Activated CD8-positive, alpha-beta T cell treated with anti-CD3 and anti-CD28 coated beads for 36 hours (primary cell): ENCODE data around the gene SETBP1. TPM values are rescaled to one million over a fixed set of nuclear protein-coding genes. Genes with fewer than 3 reads are reported as not detected.
A peak's percentile ranks its signal among the peaks of the same experiment; 100 is the strongest.

Source experiments
- ATAC-seq: fragments of 200-7000 bp; cut with Tn5 transposase; one replicate; pipeline ENCODE4 v1.10.0; 2021; ENCODE audit warnings: mild to moderate bottlenecking, moderate library complexity
- CTCF ChIA-PET: fragments of 350-600 bp; sonication (Branson Sonifier 250); formaldehyde crosslinking; loops from one replicate; lab custom pipeline; 2021; ENCODE audit warnings: antibody characterized with exemption; lab: Charles Lee
- POLR2A ChIA-PET: fragments of 350-600 bp; sonication (Branson Sonifier 250); formaldehyde crosslinking; loops from one replicate; lab custom pipeline; 2021; ENCODE audit warnings: antibody characterized with exemption; lab: Charles Lee
- DNase-seq: peaks from one replicate; pipeline ENCODE4 v3.0.0-alpha.2; 2020
- H3K27ac Mint-ChIP-seq: one replicate; pipeline ENCODE4 v1.8.0; 2021; ENCODE audit warnings: mild to moderate bottlenecking, mixed read lengths
- H3K27me3 Mint-ChIP-seq: one replicate; pipeline ENCODE4 v1.8.0; 2021; ENCODE audit warnings: mixed read lengths
- H3K36me3 Mint-ChIP-seq: one replicate; pipeline ENCODE4 v1.8.0; 2021; ENCODE audit warnings: low read depth, mixed read lengths
- H3K4me1 Mint-ChIP-seq: one replicate; pipeline ENCODE4 v1.8.0; 2021; ENCODE audit warnings: low read depth, mixed read lengths
- H3K4me3 Mint-ChIP-seq: one replicate; pipeline ENCODE4 v1.8.0; 2021; ENCODE audit warnings: mild to moderate bottlenecking, moderate library complexity, mixed read lengths
- H3K9me3 Mint-ChIP-seq: one replicate; pipeline ENCODE4 v1.8.0; 2021; ENCODE audit warnings: mixed read lengths
- intact Hi-C: fragments of 100-400 bp; cut with micrococcal nuclease; formaldehyde crosslinking; loops from one replicate; pipeline ENCODE4 v1.10.0; 2022
- total RNA-seq, 2 experiments: library from RNA; stranded (reverse); gene quantifications; one replicate each; pipeline ENCODE4 v1.2.3, GENCODE V29; 2021
- TF ChIP-seq, protein P1 (sequence below): fragments of 200-600 bp; IDR thresholded peaks from one replicate; pipeline ENCODE4 v1.8.0; 2022; ENCODE audit warnings: antibody characterized with exemption, mild to moderate bottlenecking

SETBP1 gene
- total RNA-seq, 2 experiments from 2014 or later = 10.2 to 10.4 TPM

DNA sequence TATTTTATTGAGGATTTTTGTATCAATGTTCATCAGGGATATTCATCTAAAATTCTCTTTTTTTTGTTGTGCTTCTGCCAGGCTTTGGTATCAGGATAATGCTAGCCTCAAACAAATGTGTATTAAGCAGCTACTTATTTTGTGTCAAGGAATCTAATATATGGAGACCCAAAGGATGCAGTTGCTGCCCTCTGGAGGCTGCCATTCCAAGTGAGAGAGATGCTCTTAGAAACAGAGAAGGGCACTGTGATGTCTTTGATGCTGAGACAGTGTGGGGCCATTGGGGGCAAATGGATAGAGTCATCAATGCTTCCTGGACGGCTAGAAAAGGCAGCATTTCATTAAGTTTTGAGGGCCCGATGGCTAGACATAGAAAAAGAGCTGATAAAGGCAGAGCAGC, 292.6 kb downstream of the SETBP1 start:
- no peaks in the 10 kb centered on the region for H3K4me1 Mint-ChIP-seq
- TF ChIP-seq, protein P1, sequence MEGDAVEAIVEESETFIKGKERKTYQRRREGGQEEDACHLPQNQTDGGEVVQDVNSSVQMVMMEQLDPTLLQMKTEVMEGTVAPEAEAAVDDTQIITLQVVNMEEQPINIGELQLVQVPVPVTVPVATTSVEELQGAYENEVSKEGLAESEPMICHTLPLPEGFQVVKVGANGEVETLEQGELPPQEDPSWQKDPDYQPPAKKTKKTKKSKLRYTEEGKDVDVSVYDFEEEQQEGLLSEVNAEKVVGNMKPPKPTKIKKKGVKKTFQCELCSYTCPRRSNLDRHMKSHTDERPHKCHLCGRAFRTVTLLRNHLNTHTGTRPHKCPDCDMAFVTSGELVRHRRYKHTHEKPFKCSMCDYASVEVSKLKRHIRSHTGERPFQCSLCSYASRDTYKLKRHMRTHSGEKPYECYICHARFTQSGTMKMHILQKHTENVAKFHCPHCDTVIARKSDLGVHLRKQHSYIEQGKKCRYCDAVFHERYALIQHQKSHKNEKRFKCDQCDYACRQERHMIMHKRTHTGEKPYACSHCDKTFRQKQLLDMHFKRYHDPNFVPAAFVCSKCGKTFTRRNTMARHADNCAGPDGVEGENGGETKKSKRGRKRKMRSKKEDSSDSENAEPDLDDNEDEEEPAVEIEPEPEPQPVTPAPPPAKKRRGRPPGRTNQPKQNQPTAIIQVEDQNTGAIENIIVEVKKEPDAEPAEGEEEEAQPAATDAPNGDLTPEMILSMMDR = no peak
- ChIA-PET POLR2A (no interaction called here), CTCF (no interaction called here)
- ATAC-seq (no peak), DNase-seq (peak; percentile 44)
- H3K36me3 Mint-ChIP-seq = no peaks in the 10 kb centered on the region
- H3K27ac Mint-ChIP-seq = no peak overlapping the region
- H3K9me3 Mint-ChIP-seq = no peaks in the 10 kb centered on the region
- no peak overlapping the region for H3K4me3 Mint-ChIP-seq
- H3K27me3 Mint-ChIP-seq = no peaks in the 10 kb centered on the region
- intact Hi-C loops = no loop called here

DNA sequence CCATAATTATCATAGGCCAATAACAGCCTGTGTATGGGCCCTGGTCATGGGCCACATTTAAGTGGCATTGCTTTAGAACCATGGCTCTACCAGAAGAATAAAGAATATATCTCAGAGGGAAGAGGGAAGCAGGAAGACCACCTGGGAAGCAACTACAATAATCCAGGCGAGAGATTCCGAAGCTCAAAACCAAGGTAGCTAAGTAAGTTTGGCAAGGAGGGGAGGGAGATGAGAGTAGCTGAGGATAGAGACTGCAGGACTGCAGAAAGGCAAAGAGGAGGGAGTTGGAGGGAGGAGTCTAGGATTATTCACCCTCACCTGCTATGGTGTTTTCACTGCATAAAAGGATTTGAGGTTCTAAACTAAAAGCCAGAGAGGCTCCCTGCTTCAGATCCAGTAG, 293.5 kb downstream of the SETBP1 start:
- no peak overlapping the region for H3K4me3 Mint-ChIP-seq
- ChIA-PET CTCF (no interaction called here), POLR2A (no interaction called here)
- TF ChIP-seq, protein P1 = no peak
- H3K9me3 Mint-ChIP-seq = no peaks in the 10 kb centered on the region
- no peak for DNase-seq
- no peak for ATAC-seq
- no peak overlapping the region for H3K27ac Mint-ChIP-seq
- no peaks in the 10 kb centered on the region for H3K27me3 Mint-ChIP-seq
- intact Hi-C loops = no loop called here
- no peaks in the 10 kb centered on the region for H3K36me3 Mint-ChIP-seq
- no peaks in the 10 kb centered on the region for H3K4me1 Mint-ChIP-seq

DNA sequence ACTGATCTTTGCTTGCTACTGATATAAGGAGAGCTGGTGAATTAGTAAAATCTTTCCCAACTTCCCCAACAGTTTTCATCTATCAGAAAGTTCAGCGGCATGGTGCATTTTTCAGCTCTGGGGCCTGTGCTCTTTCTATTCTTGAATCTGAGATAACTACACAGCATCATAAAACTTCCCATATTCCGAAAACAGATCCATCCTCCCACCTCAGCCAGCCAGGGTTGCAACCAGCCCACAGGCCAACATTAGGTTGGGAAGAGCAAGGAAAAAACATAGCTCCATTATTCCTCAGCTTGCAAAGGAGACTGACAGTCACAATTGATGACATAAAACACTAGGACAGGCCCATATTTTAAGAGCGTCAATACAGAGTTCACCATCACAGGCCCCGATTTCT, 297.2 kb downstream of the SETBP1 start:
- CTCF ChIA-PET = interaction anchor here (1.0 kb wide), 1 partner anchor 9 kb away, joined by 3 read pairs; no protein-coding TSS in a partner anchor
- POLR2A ChIA-PET = interaction anchor here (0.6 to 0.8 kb wide), 2 partner anchors 32 to 65 kb away, joined by 3 read pairs; no protein-coding TSS in a partner anchor
- Mint-ChIP-seq H3K4me3 (no peak overlapping the region), H3K27ac (no peak overlapping the region), H3K9me3 (no peaks in the 10 kb centered on the region), H3K4me1 (no peaks in the 10 kb centered on the region), H3K36me3 (no peaks in the 10 kb centered on the region), H3K27me3 (no peaks in the 10 kb centered on the region)
- DNase-seq (no peak), ATAC-seq (no peak)
- intact Hi-C loops = no loop called here
- TF ChIP-seq, protein P1 = no peak

DNA sequence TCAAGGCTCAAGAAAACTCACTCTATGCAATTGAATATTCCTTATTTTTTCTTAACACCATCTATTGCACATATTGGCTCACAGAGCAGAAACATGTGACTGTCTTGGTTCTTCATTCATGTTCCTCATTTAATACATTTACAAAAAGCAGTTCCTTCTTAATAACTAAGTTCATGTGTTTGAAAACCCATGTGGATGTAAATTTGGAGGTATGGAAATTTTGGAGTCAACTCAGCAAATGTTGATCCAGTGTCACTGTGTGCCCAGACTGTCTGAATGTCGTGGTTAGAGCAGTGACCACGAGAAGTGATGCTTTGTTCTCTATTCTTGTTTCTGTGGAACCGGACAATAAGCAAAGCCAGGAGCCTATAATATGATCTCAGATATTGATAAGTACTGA, 299.1 kb downstream of the SETBP1 start:
- ChIA-PET CTCF (no interaction called here), POLR2A (no interaction called here)
- Mint-ChIP-seq H3K4me3 (no peak overlapping the region), H3K9me3 (no peaks in the 10 kb centered on the region), H3K27me3 (no peaks in the 10 kb centered on the region), H3K36me3 (no peaks in the 10 kb centered on the region), H3K27ac (no peak overlapping the region), H3K4me1 (no peaks in the 10 kb centered on the region)
- no peak for ATAC-seq
- intact Hi-C loops = no loop called here
- TF ChIP-seq, protein P1 = no peak
- DNase-seq = no peak

DNA sequence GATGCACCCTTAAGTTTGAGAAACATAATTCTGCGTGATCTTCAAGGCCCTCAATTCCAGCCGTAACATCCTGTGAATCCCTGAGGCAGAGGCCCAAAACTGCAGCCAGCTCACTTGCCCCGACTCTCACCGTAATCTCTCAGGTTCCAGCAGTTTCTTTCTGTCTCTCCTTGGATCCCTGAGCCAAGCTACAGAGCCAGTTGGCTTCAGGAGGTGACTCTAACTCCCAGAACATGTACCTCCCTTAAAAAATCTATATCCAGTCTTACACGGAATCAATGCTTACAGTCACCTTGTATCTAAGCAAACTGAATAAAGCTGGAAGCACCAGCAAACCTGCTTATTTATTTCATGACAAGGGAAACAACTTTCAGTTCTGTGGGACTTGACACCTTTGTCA, 300.4 kb downstream of the SETBP1 start:
- ChIA-PET POLR2A (no interaction called here), CTCF (no interaction called here)
- intact Hi-C loops = no loop called here
- Mint-ChIP-seq H3K36me3 (no peaks in the 10 kb centered on the region), H3K27me3 (no peaks in the 10 kb centered on the region), H3K4me3 (no peak overlapping the region), H3K27ac (no peak overlapping the region), H3K9me3 (no peaks in the 10 kb centered on the region), H3K4me1 (no peaks in the 10 kb centered on the region)
- TF ChIP-seq, protein P1 = no peak
- ATAC-seq (no peak), DNase-seq (no peak)
